Measurements from ENCODE around the gene WDFY3.

GRCh38 chr4:84879651-84880200 is 86.8 kb downstream of the WDFY3 start:
- no peak for TF ChIP-seq POLR2A (IDR thresholded peaks at IDR 0.05; ENCODE audit: borderline replicate concordance, extremely low read depth, insufficient read depth, insufficient read length)
- no peak for TF ChIP-seq CTCF (IDR thresholded peaks at IDR 0.05 in 2 of 3, conservative IDR thresholded peaks at IDR 0.05 in 1 of 3; ENCODE audit: borderline replicate concordance in 1 of 3, insufficient read depth in 1 of 3, low read depth in 2 of 3, low read length in 2 of 3)
- no peak for TF ChIP-seq ZNF274 (IDR thresholded peaks at IDR 0.05; ENCODE audit: low read depth, low read length)
- no peak for TF ChIP-seq CBX3 (IDR thresholded peaks at IDR 0.05; ENCODE audit: low read depth)
- TF ChIP-seq, protein P1, sequence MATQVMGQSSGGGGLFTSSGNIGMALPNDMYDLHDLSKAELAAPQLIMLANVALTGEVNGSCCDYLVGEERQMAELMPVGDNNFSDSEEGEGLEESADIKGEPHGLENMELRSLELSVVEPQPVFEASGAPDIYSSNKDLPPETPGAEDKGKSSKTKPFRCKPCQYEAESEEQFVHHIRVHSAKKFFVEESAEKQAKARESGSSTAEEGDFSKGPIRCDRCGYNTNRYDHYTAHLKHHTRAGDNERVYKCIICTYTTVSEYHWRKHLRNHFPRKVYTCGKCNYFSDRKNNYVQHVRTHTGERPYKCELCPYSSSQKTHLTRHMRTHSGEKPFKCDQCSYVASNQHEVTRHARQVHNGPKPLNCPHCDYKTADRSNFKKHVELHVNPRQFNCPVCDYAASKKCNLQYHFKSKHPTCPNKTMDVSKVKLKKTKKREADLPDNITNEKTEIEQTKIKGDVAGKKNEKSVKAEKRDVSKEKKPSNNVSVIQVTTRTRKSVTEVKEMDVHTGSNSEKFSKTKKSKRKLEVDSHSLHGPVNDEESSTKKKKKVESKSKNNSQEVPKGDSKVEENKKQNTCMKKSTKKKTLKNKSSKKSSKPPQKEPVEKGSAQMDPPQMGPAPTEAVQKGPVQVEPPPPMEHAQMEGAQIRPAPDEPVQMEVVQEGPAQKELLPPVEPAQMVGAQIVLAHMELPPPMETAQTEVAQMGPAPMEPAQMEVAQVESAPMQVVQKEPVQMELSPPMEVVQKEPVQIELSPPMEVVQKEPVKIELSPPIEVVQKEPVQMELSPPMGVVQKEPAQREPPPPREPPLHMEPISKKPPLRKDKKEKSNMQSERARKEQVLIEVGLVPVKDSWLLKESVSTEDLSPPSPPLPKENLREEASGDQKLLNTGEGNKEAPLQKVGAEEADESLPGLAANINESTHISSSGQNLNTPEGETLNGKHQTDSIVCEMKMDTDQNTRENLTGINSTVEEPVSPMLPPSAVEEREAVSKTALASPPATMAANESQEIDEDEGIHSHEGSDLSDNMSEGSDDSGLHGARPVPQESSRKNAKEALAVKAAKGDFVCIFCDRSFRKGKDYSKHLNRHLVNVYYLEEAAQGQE (IDR thresholded peaks at IDR 0.05; ENCODE audit: low read depth): no peak
- TF ChIP-seq, protein P2, sequence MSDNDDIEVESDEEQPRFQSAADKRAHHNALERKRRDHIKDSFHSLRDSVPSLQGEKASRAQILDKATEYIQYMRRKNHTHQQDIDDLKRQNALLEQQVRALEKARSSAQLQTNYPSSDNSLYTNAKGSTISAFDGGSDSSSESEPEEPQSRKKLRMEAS (IDR thresholded peaks at IDR 0.05): no peak
- TF ChIP-seq SIN3A (IDR thresholded peaks at IDR 0.05; ENCODE audit: low read depth): no peak
- TF ChIP-seq POLR2AphosphoS5 (IDR thresholded peaks at IDR 0.05; ENCODE audit: low read depth, low read length): no peak
- no peak for TF ChIP-seq EZH2 (IDR thresholded peaks at IDR 0.05)
- TF ChIP-seq ZFX (IDR thresholded peaks at IDR 0.05): no peak
- TF ChIP-seq ZBTB33 (IDR thresholded peaks at IDR 0.05; ENCODE audit: extremely low read depth, insufficient replicate concordance, low read length): no peak
- TF ChIP-seq EGR1 (IDR thresholded peaks at IDR 0.05; ENCODE audit: low read depth): no peak
- no peak for TF ChIP-seq JUND (IDR thresholded peaks at IDR 0.05)
- no peak for TF ChIP-seq RAD21 (IDR thresholded peaks at IDR 0.05; ENCODE audit: low read depth)

Measured in HCT116 (cell line).